ENCODE data around the gene CAPS.
"Not testable (repeated sequence)": the region's sequence is repeated elsewhere in the genome, so short reads cannot be mapped to it uniquely, and the experiment has no call there.

The CAPS gene

DNA sequence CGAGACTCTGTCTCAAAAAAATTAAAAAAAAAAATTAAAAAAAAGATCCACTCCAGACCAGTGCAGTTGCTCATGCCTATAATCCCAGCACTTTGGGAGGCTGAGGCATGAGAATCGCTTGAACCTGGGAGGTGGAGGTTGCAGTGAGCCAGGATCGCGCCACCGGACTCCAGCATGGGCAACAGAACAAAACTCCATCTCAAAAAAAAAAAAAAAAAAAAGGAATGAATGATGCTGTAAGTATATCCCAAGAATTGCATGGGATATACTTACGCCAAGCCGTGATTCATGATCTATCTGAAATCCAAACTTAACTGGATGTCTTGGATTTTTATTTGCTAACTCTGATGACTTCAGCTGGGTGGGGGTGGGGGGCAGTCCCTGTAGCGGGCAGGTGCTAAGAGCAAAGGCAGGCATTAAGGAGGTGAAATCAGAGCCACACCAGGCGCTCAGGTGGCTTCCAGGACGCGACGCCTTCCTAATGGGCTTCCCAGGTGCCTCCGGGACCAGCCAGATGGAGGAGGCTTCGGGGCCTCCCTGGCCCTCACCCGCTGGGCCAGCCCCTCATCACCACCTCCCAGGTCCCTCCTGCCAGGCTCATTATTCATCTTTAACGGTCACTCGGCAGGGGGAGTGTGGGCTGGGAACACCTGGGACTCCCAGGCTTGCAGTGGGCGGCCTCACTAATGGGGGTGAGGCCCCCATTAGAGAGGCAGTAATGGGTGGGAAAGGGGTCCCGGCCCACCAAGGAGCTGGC lies 32.3 kb upstream of the CAPS start:
- H3K4me3 ChIP-seq (ENCODE audit: low read depth, low read length) = no peak overlapping the region
- TF ChIP-seq POLR2A (IDR thresholded peaks at IDR 0.05; ENCODE audit: extremely low read depth, insufficient read length) (no peak), MYC (IDR thresholded peaks at IDR 0.05; ENCODE audit: low read depth, low read length) (no peak)
- TF ChIP-seq, protein P1, sequence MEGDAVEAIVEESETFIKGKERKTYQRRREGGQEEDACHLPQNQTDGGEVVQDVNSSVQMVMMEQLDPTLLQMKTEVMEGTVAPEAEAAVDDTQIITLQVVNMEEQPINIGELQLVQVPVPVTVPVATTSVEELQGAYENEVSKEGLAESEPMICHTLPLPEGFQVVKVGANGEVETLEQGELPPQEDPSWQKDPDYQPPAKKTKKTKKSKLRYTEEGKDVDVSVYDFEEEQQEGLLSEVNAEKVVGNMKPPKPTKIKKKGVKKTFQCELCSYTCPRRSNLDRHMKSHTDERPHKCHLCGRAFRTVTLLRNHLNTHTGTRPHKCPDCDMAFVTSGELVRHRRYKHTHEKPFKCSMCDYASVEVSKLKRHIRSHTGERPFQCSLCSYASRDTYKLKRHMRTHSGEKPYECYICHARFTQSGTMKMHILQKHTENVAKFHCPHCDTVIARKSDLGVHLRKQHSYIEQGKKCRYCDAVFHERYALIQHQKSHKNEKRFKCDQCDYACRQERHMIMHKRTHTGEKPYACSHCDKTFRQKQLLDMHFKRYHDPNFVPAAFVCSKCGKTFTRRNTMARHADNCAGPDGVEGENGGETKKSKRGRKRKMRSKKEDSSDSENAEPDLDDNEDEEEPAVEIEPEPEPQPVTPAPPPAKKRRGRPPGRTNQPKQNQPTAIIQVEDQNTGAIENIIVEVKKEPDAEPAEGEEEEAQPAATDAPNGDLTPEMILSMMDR (IDR thresholded peaks at IDR 0.05; ENCODE audit: low read depth, low read length) = no peak
- no peak for DNase-seq (ENCODE audit: low read depth)

- H3K4me3 ChIP-seq (ENCODE audit: low read depth, low read length) = no peak overlapping the region
- TF ChIP-seq MYC (IDR thresholded peaks at IDR 0.05; ENCODE audit: low read depth, low read length) (no peak), POLR2A (IDR thresholded peaks at IDR 0.05; ENCODE audit: extremely low read depth, insufficient read length) (no peak)
- no peak for DNase-seq (ENCODE audit: low read depth)
These were observed 31.6 kb upstream of the CAPS start for GRCh38 chr19:5882421-5882968.

DNA sequence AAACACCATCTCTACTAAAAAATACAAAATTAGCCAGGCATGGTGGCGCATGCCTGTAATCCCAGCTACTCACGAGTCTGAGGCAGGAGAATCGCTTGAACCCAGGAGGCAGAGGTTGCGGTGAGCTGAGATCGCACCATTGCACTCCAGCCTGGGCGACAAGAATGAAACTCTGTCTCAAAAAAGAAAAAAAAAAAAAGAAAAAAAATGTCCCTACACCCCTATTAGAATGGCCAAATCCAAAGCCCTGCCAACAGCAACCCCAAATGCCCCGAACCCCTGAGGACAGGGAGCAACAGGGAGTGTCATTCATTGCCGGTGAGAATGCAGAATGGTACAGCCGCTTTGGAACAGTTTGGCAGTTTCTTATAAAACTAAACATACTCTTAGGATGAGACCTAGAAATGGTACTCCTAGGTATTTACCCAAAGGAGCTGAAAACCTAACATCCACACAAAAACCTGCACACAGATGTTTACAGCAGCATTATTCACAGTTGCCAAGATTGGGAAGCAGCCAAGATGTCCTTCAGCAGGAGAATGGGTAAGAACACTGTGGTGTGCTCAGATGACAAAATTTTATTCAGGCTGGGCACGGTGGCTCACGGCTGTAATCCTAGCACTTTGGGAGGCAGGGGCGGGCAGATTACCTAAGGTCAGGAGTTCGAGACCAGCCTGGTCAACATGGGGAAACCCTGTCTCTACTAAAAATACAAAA lies 30.7 kb upstream of the CAPS start:
- not testable (repeated sequence) for H3K4me3 ChIP-seq (ENCODE audit: low read depth, low read length); DNase-seq (ENCODE audit: low read depth)

- not testable (repeated sequence) for H3K4me3 ChIP-seq (ENCODE audit: low read depth, low read length); DNase-seq (ENCODE audit: low read depth)
These were observed 29.8 kb upstream of the CAPS start for GRCh38 chr19:5884065-5884811.

- DNase-seq (ENCODE audit: low read depth) = no peak
- no peak overlapping the region for H3K4me3 ChIP-seq (ENCODE audit: low read depth, low read length)
- no peak for TF ChIP-seq POLR2A (IDR thresholded peaks at IDR 0.05; ENCODE audit: extremely low read depth, insufficient read length)
- no peak for TF ChIP-seq MYC (IDR thresholded peaks at IDR 0.05; ENCODE audit: low read depth, low read length)
- TF ChIP-seq, protein P2, sequence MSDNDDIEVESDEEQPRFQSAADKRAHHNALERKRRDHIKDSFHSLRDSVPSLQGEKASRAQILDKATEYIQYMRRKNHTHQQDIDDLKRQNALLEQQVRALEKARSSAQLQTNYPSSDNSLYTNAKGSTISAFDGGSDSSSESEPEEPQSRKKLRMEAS (IDR thresholded peaks at IDR 0.05; ENCODE audit: low read depth, low read length) = no peak
- TF ChIP-seq, protein P1 (IDR thresholded peaks at IDR 0.05; ENCODE audit: low read depth, low read length) = no peak
These were observed 24.6 kb upstream of the CAPS start for GRCh38 chr19:5889288-5889971.

DNA sequence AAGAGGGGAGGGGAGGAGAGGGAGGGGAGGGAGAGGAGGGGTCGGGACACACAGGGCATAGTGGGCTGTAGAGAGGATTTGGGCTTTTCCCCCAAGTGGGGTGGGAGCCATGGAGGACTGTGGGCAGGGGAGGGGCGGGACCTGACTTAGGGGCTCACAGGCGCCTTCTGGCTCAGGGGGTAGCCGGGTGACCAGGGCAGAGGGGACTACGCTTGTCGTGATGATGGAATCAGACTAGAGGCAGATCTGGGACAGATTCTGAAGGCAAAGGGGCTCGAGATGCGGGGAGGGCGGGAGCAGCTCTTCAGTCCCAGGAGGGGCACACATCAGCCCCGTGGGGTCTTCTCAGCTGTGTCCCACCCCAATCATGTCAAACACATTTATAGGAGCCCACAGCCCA lies 24.0 kb upstream of the CAPS start:
- no peak for DNase-seq (ENCODE audit: low read depth)
- no peak overlapping the region for H3K4me3 ChIP-seq (ENCODE audit: low read depth, low read length)
- TF ChIP-seq, protein P2 (IDR thresholded peaks at IDR 0.05; ENCODE audit: low read depth, low read length) = no peak
- TF ChIP-seq, protein P1 (IDR thresholded peaks at IDR 0.05; ENCODE audit: low read depth, low read length) = no peak
- TF ChIP-seq MYC (IDR thresholded peaks at IDR 0.05; ENCODE audit: low read depth, low read length) (no peak), POLR2A (IDR thresholded peaks at IDR 0.05; ENCODE audit: extremely low read depth, insufficient read length) (no peak)

GRCh38 chr19:5891572-5891937 lies 22.5 kb upstream of the CAPS start:
- TF ChIP-seq, protein P2 (IDR thresholded peaks at IDR 0.05; ENCODE audit: low read depth, low read length) = no peak
- no peak for TF ChIP-seq MYC (IDR thresholded peaks at IDR 0.05; ENCODE audit: low read depth, low read length)
- no peak overlapping the region for H3K4me3 ChIP-seq (ENCODE audit: low read depth, low read length)
- no peak for DNase-seq (ENCODE audit: low read depth)
